ENCODE results near the gene EFNA5.

- TF ChIP-seq ZNF274 (IDR thresholded peaks at IDR 0.05; ENCODE audit: low read depth, low read length) (no peak), SUZ12 (IDR thresholded peaks at IDR 0.05; ENCODE audit: extremely low read depth, insufficient read depth, insufficient read length) (no peak), YY1 (IDR thresholded peaks at IDR 0.05; ENCODE audit: insufficient read depth, insufficient read length) (no peak)
These were observed 96.5 kb downstream of the EFNA5 start for GRCh38 chr5:107574287-107574686.

Measured in NT2/D1 (cell line).